Esophagus squamous epithelium (tissue), 4 donors: ENCODE results near the gene FABP3.

Source experiments
- POLR2A ChIP-seq, 4 donors: fragments of 450-650 bp; IDR thresholded peaks; one replicate each; pipeline ENCODE4 v1.6.1; 2017; ENCODE audit warnings: antibody characterized with exemption in 4 of 4, mild to moderate bottlenecking in 4 of 4, moderate library complexity in 3 of 4
- TF ChIP-seq, protein P1 (sequence below), 6 experiments: fragments of 450-650 bp in 4 of 6; fragments of 200-600 bp in 2 of 6; sonication (generic) in 2 of 6; IDR thresholded peaks; one replicate each; pipeline ENCODE4 v1.5.1; 2016 to 2019; ENCODE audit warnings: antibody characterized with exemption in 6 of 6, mild to moderate bottlenecking in 4 of 6, moderate library complexity in 4 of 6

DNA sequence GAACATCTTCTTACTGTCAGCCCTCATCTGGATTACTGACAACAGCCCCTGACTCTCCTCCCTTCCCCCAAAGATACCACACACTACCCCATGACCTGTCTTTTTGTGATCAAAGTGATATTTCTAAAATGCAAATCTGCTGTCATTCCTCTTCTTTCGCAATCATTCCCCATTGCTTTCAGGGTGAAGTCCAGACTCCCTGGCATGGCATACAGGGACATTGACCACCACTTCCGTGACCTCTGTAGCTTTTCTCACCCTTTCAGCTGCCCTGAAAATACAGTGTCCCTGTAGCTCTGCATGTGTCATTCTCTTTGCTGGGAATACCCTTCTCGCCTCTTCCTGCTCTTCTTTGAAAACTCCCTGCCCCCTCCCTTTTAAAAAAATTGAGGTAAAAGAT lies 44.3 kb upstream of the FABP3 start:
- TF ChIP-seq, protein P1, sequence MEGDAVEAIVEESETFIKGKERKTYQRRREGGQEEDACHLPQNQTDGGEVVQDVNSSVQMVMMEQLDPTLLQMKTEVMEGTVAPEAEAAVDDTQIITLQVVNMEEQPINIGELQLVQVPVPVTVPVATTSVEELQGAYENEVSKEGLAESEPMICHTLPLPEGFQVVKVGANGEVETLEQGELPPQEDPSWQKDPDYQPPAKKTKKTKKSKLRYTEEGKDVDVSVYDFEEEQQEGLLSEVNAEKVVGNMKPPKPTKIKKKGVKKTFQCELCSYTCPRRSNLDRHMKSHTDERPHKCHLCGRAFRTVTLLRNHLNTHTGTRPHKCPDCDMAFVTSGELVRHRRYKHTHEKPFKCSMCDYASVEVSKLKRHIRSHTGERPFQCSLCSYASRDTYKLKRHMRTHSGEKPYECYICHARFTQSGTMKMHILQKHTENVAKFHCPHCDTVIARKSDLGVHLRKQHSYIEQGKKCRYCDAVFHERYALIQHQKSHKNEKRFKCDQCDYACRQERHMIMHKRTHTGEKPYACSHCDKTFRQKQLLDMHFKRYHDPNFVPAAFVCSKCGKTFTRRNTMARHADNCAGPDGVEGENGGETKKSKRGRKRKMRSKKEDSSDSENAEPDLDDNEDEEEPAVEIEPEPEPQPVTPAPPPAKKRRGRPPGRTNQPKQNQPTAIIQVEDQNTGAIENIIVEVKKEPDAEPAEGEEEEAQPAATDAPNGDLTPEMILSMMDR (IDR thresholded peaks at IDR 0.05): no peak
- TF ChIP-seq POLR2A (IDR thresholded peaks at IDR 0.05): no peak
